ENCODE results near the gene ZAR1L.

ZAR1L gene

DNA sequence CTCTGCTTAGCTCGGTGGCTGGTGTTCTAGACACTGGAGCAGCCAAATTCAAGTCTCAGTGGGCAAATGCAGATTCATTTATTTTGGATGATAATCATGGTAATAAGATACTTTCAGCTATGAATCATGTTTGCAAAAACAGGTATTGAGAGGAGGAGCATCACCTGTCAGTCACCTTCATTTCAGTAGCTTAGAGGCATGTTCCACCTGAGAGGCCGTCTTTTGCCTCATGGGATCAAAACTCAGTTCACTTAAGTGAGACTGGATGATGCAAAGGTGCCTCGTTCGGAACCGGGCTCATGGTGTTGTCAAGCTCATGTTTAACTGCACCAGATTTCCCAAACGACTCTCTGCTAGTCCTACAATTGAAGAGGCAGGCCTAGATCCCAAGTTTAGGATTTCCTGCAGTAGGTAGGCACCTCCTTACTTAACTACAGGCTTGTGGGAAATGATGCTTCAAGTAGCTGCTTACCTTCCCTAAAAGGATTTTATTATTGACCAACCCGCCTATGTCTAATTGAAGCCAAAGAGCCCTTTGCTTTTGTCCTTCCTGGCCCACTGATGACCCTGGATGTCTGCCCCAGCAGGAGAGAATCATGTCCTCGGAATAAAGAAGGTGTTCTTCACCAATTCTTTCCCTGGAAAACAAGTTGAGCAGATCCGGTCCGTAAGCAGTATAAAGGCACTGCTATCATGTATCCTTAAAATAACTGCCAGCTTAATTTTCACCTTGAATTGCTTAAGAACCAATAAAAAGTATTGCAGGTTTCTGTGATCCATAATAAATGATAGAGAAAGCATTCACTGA, 60.0 kb downstream of the ZAR1L start:
- no peak for DNase-seq (ENCODE audit: low read depth)

GRCh38 chr13:32254416-32254815, 60.7 kb downstream of the ZAR1L start:
- no peak for DNase-seq (ENCODE audit: low read depth)

DNA sequence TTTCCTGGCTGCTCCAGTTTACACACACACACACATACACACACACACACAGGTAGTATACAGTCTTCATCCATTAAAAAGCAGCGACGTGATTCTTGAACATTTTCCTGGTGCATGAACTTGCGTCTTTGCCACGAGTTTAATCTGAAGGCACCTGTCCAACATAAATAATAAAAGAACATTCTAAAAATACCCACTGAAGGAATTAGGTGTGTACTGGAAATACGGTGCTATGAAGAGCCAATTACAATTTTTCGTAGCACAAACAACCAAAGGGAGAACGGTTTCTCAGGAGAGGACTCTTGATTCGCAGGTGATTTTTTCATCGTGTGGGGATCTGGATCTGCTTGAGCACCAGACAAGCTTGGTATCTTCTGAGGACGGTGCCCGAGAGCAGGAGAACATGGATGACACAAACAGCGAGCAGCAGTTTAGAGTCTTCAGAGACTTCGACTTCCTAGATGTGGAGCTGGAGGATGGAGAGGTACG, 61.2 kb downstream of the ZAR1L start:
- DNase-seq (ENCODE audit: low read depth) = no peak

Measured in GM04504 (cell line).